KBM-7 (cell line): ENCODE measurements around the gene RNF43.

Source experiments
- DNase-seq: peaks from one replicate; pipeline ENCODE4 v3.0.0-alpha.2; 2015
- in situ Hi-C: fragments of 300-500 bp; cut with MboI; formaldehyde crosslinking; loops from 2 replicates; pipeline ENCODE4 v1.14.3; 2020; ENCODE audit warnings: low sequenced_read_pairs, low pct_unique_long_range_greater_than_20kb, mixed read lengths

The RNF43 gene

GRCh38 chr17:58417300-58418092 lies at the start of gene RNF43:
TSS of gene RNF43 (minus strand) at chr17:58417534. CDS start at chr17:58415577, 1,957 bp downstream.
- in situ Hi-C loops, result no loop called here
- peak; percentile 93 for DNase-seq

GRCh38 chr17:58455491-58455890 lies 38.2 kb upstream of the RNF43 start:
- in situ Hi-C loops, result no loop called here
- DNase-seq, result no peak

- no peak for DNase-seq
- in situ Hi-C loops, result no loop called here
These were observed 35.4 kb upstream of the RNF43 start for GRCh38 chr17:58452738-58453137.

GRCh38 chr17:58447039-58447975 lies 30.0 kb upstream of the RNF43 start:
- peak; percentile 88 for DNase-seq
- in situ Hi-C loops, result no loop called here

GRCh38 chr17:58446086-58446485 lies 28.8 kb upstream of the RNF43 start:
- in situ Hi-C loops, result no loop called here
- no peak for DNase-seq

- no peak for DNase-seq
- in situ Hi-C loops, result no loop called here
These were observed 19.5 kb upstream of the RNF43 start for GRCh38 chr17:58436805-58437239.

- no peak for DNase-seq
- in situ Hi-C loops, result no loop called here
These were observed 18.9 kb upstream of the RNF43 start for GRCh38 chr17:58436245-58436644.

- DNase-seq, result no peak
- in situ Hi-C loops, result no loop called here
These were observed 15.7 kb upstream of the RNF43 start for GRCh38 chr17:58432806-58433573.

GRCh38 chr17:58427807-58428206 lies 10.5 kb upstream of the RNF43 start:
- no peak for DNase-seq
- in situ Hi-C loops, result no loop called here

GRCh38 chr17:58421711-58422110 lies 4.4 kb upstream of the RNF43 start:
- no peak for DNase-seq
- in situ Hi-C loops, result no loop called here

GRCh38 chr17:58420827-58421226 lies 3.5 kb upstream of the RNF43 start:
- in situ Hi-C loops, result no loop called here

GRCh38 chr17:58416937-58417299 lies 416 bp downstream of the RNF43 start:
- no peak for DNase-seq
- in situ Hi-C loops, result no loop called here

More at GRCh38 chr17:58420827-58421226, 3.5 kb upstream of the RNF43 start:
- DNase-seq, result no peak

GRCh38 chr17:58416396-58416795 lies 938 bp downstream of the RNF43 start:
- no peak for DNase-seq
- in situ Hi-C loops, result no loop called here

- DNase-seq, result no peak
These were observed 1.8 kb downstream of the RNF43 start for GRCh38 chr17:58415371-58416055.

GRCh38 chr17:58414596-58414997 lies 2.7 kb downstream of the RNF43 start:
- in situ Hi-C loops, result no loop called here
- no peak for DNase-seq

More at GRCh38 chr17:58415371-58416055, 1.8 kb downstream of the RNF43 start:
- in situ Hi-C loops, result no loop called here

- DNase-seq, result no peak
- in situ Hi-C loops, result no loop called here
These were observed 3.6 kb downstream of the RNF43 start for GRCh38 chr17:58413684-58414083.

- DNase-seq, result no peak
- in situ Hi-C loops, result no loop called here
These were observed 4.3 kb downstream of the RNF43 start for GRCh38 chr17:58412961-58413586.

- in situ Hi-C loops, result no loop called here
- DNase-seq, result no peak
These were observed 5.2 kb downstream of the RNF43 start for GRCh38 chr17:58412064-58412703.
